Fibroblast of lung (primary cell): ENCODE results near the gene CHN2.

ENCODE experiments used
- CTCF ChIP-seq, 2 donors: IDR thresholded peaks in 1 of 2; conservative IDR thresholded peaks in 1 of 2; 1 replicate in 1 of 2; 2 replicates in 1 of 2; pipeline ENCODE4 v1.5.1; 2011 to 2012; ENCODE audit warnings: low read length in 2 of 2, control low read depth in 1 of 2, inconsistent platforms in 1 of 2, low read depth in 1 of 2, mild to moderate bottlenecking in 1 of 2
- EZH2 ChIP-seq: IDR thresholded peaks from 2 replicates; pipeline ENCODE4 v1.5.1; 2012; ENCODE audit warnings: low read length, control low read depth, mild to moderate bottlenecking; ENCODE audit errors: missing control alignments

- TF ChIP-seq CTCF (conservative IDR thresholded peaks at IDR 0.05 in 1 of 2, IDR thresholded peaks at IDR 0.05 in 1 of 2; ENCODE audit: low read depth in 1 of 2, low read length in 2 of 2) (no peak), EZH2 (no peak)
These were observed 111.9 kb downstream of the CHN2 start for GRCh38 chr7:29306319-29306991.
